ENCODE data around the gene GPRIN1.
A peak's percentile ranks its signal among the peaks of the same experiment; 100 is the strongest.

DNA sequence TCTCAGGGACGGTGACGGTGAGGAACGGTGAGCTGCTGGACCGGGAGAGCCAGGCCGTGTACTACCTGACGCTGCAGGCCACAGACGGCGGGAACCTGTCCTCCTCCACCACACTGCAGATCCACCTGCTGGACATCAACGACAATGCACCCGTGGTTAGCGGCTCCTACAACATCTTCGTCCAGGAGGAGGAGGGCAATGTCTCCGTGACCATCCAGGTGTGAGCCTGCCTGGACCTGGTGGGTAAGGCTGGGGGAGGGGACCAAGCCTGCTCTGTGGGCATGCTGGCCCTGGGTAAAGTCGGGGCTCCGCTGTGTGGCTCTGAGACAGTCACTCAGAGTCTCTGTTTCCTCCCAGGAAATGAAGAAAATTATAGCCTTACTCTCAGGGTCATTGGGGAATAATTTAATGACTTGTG lies 31.6 kb downstream of the GPRIN1 start:
- TF ChIP-seq, protein P1, sequence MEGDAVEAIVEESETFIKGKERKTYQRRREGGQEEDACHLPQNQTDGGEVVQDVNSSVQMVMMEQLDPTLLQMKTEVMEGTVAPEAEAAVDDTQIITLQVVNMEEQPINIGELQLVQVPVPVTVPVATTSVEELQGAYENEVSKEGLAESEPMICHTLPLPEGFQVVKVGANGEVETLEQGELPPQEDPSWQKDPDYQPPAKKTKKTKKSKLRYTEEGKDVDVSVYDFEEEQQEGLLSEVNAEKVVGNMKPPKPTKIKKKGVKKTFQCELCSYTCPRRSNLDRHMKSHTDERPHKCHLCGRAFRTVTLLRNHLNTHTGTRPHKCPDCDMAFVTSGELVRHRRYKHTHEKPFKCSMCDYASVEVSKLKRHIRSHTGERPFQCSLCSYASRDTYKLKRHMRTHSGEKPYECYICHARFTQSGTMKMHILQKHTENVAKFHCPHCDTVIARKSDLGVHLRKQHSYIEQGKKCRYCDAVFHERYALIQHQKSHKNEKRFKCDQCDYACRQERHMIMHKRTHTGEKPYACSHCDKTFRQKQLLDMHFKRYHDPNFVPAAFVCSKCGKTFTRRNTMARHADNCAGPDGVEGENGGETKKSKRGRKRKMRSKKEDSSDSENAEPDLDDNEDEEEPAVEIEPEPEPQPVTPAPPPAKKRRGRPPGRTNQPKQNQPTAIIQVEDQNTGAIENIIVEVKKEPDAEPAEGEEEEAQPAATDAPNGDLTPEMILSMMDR (IDR thresholded peaks at IDR 0.05; ENCODE audit: low read depth, low read length, missing input control) = peak; percentile 42
- TF ChIP-seq, protein P2, sequence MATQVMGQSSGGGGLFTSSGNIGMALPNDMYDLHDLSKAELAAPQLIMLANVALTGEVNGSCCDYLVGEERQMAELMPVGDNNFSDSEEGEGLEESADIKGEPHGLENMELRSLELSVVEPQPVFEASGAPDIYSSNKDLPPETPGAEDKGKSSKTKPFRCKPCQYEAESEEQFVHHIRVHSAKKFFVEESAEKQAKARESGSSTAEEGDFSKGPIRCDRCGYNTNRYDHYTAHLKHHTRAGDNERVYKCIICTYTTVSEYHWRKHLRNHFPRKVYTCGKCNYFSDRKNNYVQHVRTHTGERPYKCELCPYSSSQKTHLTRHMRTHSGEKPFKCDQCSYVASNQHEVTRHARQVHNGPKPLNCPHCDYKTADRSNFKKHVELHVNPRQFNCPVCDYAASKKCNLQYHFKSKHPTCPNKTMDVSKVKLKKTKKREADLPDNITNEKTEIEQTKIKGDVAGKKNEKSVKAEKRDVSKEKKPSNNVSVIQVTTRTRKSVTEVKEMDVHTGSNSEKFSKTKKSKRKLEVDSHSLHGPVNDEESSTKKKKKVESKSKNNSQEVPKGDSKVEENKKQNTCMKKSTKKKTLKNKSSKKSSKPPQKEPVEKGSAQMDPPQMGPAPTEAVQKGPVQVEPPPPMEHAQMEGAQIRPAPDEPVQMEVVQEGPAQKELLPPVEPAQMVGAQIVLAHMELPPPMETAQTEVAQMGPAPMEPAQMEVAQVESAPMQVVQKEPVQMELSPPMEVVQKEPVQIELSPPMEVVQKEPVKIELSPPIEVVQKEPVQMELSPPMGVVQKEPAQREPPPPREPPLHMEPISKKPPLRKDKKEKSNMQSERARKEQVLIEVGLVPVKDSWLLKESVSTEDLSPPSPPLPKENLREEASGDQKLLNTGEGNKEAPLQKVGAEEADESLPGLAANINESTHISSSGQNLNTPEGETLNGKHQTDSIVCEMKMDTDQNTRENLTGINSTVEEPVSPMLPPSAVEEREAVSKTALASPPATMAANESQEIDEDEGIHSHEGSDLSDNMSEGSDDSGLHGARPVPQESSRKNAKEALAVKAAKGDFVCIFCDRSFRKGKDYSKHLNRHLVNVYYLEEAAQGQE (IDR thresholded peaks at IDR 0.05) = no peak
- no peak for TF ChIP-seq GABPA (IDR thresholded peaks at IDR 0.05 in 1 of 2, conservative IDR thresholded peaks at IDR 0.05 in 1 of 2)
- no peak for TF ChIP-seq FOXA1 (IDR thresholded peaks at IDR 0.05)
- TF ChIP-seq RAD21 (IDR thresholded peaks at IDR 0.05) = peak; percentile 58 to 69

All from liver (tissue), 3 donors.